ENCODE data around the gene SUPT4H1. TPM values are rescaled to one million over a fixed set of nuclear protein-coding genes. Genes with fewer than 3 reads are reported as not detected.
A peak's percentile ranks its signal among the peaks of the same experiment; 100 is the strongest.

The SUPT4H1 gene
- total and polyA plus RNA-seq, 9 of the 15 experiments (the other 6 are each of a cell fraction or from before 2014, with no cell fraction given), result 62.1 to 320 (median 117) TPM

GRCh38 chr17:58328195-58329034 is 23.6 kb downstream of the SUPT4H1 start, which contains the start of gene TSPOAP1 (continued):
- peak; percentile 42 for TF ChIP-seq ZNF146 (CRISPR knock-in tag; IDR thresholded peaks at IDR 0.05; ENCODE audit: unreplicated experiment)
- TF ChIP-seq CBFA2T3 (IDR thresholded peaks at IDR 0.05), result peak; percentile 38
- no peak for TF ChIP-seq ZNF134 (CRISPR knock-in tag; conservative IDR thresholded peaks at IDR 0.05)
- TF ChIP-seq SETDB1 (IDR thresholded peaks at IDR 0.05; ENCODE audit: low read length), result peak; percentile 56
- no peak; the same call in 1 of the 2 replicates for TF ChIP-seq ZEB2 (IDR thresholded peaks at IDR 0.05)
- no peak for TF ChIP-seq ZHX1 (conservative IDR thresholded peaks at IDR 0.05; ENCODE audit: low read length)
- no peak for TF ChIP-seq MCM2 (IDR thresholded peaks at IDR 0.05; ENCODE audit: low read depth)
- peak; percentile 73 for TF ChIP-seq ARHGAP35 (IDR thresholded peaks at IDR 0.05; ENCODE audit: partially characterized antibody)
- TF ChIP-seq CC2D1A (IDR thresholded peaks at IDR 0.05), result peak; percentile 16; the same call in 1 of the 2 replicates
- TF ChIP-seq TAF9B (IDR thresholded peaks at IDR 0.05; ENCODE audit: partially characterized antibody), result no peak
- no peak; the same call in 1 of the 2 replicates for TF ChIP-seq KHSRP (IDR thresholded peaks at IDR 0.05)
- no peak for TF ChIP-seq ZNF133 (CRISPR knock-in tag; IDR thresholded peaks at IDR 0.05)
- TF ChIP-seq ZBTB2 (IDR thresholded peaks at IDR 0.05), result peak; percentile 65; the same call in 1 of the 2 replicates
- TF ChIP-seq MTA1 (IDR thresholded peaks at IDR 0.05; ENCODE audit: borderline replicate concordance), result no peak
- no peak for TF ChIP-seq BRF2 (IDR thresholded peaks at IDR 0.05; ENCODE audit: borderline replicate concordance, insufficient read depth, insufficient read length)
- no peak for TF ChIP-seq SRSF9 (IDR thresholded peaks at IDR 0.05; ENCODE audit: borderline replicate concordance, low read depth, low read length)
- TF ChIP-seq ZNF197 (CRISPR knock-in tag; IDR thresholded peaks at IDR 0.05; ENCODE audit: low read depth), result no peak
- TF ChIP-seq CBFA2T2 (conservative IDR thresholded peaks at IDR 0.05), result no peak; the same call in 1 of the 2 replicates
- no peak for TF ChIP-seq NCOA4 (IDR thresholded peaks at IDR 0.05; ENCODE audit: partially characterized antibody)
- TF ChIP-seq BRF1 (IDR thresholded peaks at IDR 0.05; ENCODE audit: borderline replicate concordance, extremely low read depth, insufficient read length), result no peak
- no peak for TF ChIP-seq SAP30 (IDR thresholded peaks at IDR 0.05; ENCODE audit: borderline replicate concordance, insufficient read depth, low read depth, low read length, poor library complexity, severe bottlenecking)
- TF ChIP-seq NCOA1 (IDR thresholded peaks at IDR 0.05; ENCODE audit: low read depth), result peak; percentile 72; the same call in 1 of the 2 replicates
- no peak; the same call in 1 of the 2 replicates for TF ChIP-seq ZNF695 (CRISPR knock-in tag; IDR thresholded peaks at IDR 0.05)
- TF ChIP-seq FOXO4 (CRISPR knock-in tag; IDR thresholded peaks at IDR 0.05), result peak; percentile 93
